GM23338 (cell line): Measurements from ENCODE around the gene FAT3. TPM values are rescaled to one million over a fixed set of nuclear protein-coding genes. Genes with fewer than 3 reads are reported as not detected.

ENCODE experiments used
- ATAC-seq: fragments of 200-7000 bp; cut with Tn5 transposase; 3 replicates; pipeline ENCODE4 v1.9.1; 2020
- DNase-seq: peaks from one replicate; pipeline ENCODE4 v3.0.0-alpha.2; 2015; ENCODE audit warnings: low spot score
- H2AFZ ChIP-seq: fragments of 200-600 bp; sonication (generic); 2 replicates; pipeline ENCODE4 v1.8.0; 2016; ENCODE audit warnings: antibody characterized with exemption, mild to moderate bottlenecking, moderate library complexity
- H3F3A ChIP-seq: fragments of 200-600 bp; sonication (generic); replicated peaks from 2 replicates; pipeline ENCODE4 v1.8.0; 2017; ENCODE audit warnings: antibody characterized with exemption, mixed run types, low read depth
- H3K27ac ChIP-seq: fragments of 200-600 bp; sonication (generic); 2 replicates; pipeline ENCODE4 v1.6.1; 2016; ENCODE audit warnings: low read depth
- H3K27me3 ChIP-seq: fragments of 200-600 bp; sonication (generic); 2 replicates; pipeline ENCODE4 v1.8.0; 2016; ENCODE audit warnings: mild to moderate bottlenecking, mixed run types, moderate library complexity; ENCODE audit not compliant: insufficient read depth
- H3K36me3 ChIP-seq: fragments of 200-600 bp; sonication (generic); 2 replicates; pipeline ENCODE4 v1.8.0; 2016; ENCODE audit warnings: mild to moderate bottlenecking; ENCODE audit not compliant: insufficient read depth
- H3K4me1 ChIP-seq: fragments of 200-600 bp; sonication (generic); 2 replicates; pipeline ENCODE4 v1.8.0; 2016; ENCODE audit warnings: mild to moderate bottlenecking, moderate library complexity; ENCODE audit not compliant: insufficient read depth
- H3K4me2 ChIP-seq: fragments of 200-600 bp; sonication (generic); 2 replicates; pipeline ENCODE4 v1.7.1; 2017; ENCODE audit warnings: mixed run types
- H3K4me3 ChIP-seq: fragments of 200-600 bp; sonication (generic); 2 replicates; pipeline ENCODE4 v1.6.1; 2016; ENCODE audit warnings: mixed run types
- H3K79me2 ChIP-seq: fragments of 200-600 bp; sonication (generic); replicated peaks from 2 replicates; pipeline ENCODE4 v1.8.0; 2017; ENCODE audit warnings: mild to moderate bottlenecking; ENCODE audit not compliant: insufficient read depth
- H3K9me2 ChIP-seq: fragments of 200-600 bp; sonication (generic); 2 replicates; pipeline ENCODE4 v1.8.0; 2017; ENCODE audit not compliant: insufficient read depth
- H4K20me1 ChIP-seq: fragments of 200-600 bp; sonication (generic); replicated peaks from 2 replicates; pipeline ENCODE4 v1.8.0; 2017; ENCODE audit warnings: mild to moderate bottlenecking; ENCODE audit not compliant: insufficient read depth
- H3K27ac Mint-ChIP-seq: 2 replicates; pipeline ENCODE4 v1.8.0; 2020; ENCODE audit warnings: inconsistent platforms, mild to moderate bottlenecking, moderate library complexity, mixed read lengths
- H3K27me3 Mint-ChIP-seq: 3 replicates; pipeline ENCODE4 v1.8.0; 2022; ENCODE audit warnings: low read depth, mild to moderate bottlenecking, moderate library complexity, mixed read lengths, inconsistent platforms; ENCODE audit not compliant: insufficient read depth, poor library complexity
- H3K36me3 Mint-ChIP-seq: 3 replicates; pipeline ENCODE4 v1.8.0; 2021; ENCODE audit warnings: low read depth, mild to moderate bottlenecking, inconsistent platforms, moderate library complexity, mixed read lengths
- H3K4me1 Mint-ChIP-seq: 3 replicates; pipeline ENCODE4 v1.8.0; 2020; ENCODE audit warnings: mild to moderate bottlenecking, inconsistent platforms, mixed read lengths
- H3K4me3 Mint-ChIP-seq: 3 replicates; pipeline ENCODE4 v1.8.0; 2021; ENCODE audit warnings: moderate library complexity, mild to moderate bottlenecking, inconsistent platforms, mixed read lengths
- H3K9me3 Mint-ChIP-seq: 3 replicates; pipeline ENCODE4 v1.8.0; 2020; ENCODE audit warnings: moderate library complexity, mild to moderate bottlenecking, inconsistent platforms, mixed read lengths
- CREB1 ChIP-seq: fragments of 250-450 bp; sonication (Bioruptor Pico); IDR thresholded peaks from 2 replicates; pipeline ENCODE4 v1.5.0; 2020; ENCODE audit warnings: low read depth, mild to moderate bottlenecking, moderate library complexity
- EZH2 ChIP-seq: fragments of 200-600 bp; sonication (generic); IDR thresholded peaks from one replicate; pipeline ENCODE4 v1.8.0; 2017; ENCODE audit warnings: antibody characterized with exemption, mild to moderate bottlenecking, low read depth; ENCODE audit not compliant: unreplicated experiment
- EZH2phosphoT487 ChIP-seq: fragments of 200-600 bp; sonication (generic); IDR thresholded peaks from one replicate; pipeline ENCODE4 v1.8.1; 2018; ENCODE audit warnings: antibody characterized with exemption; ENCODE audit not compliant: unreplicated experiment
- JUNB ChIP-seq: IDR thresholded peaks from one replicate; pipeline ENCODE4 v1.6.1; 2016; ENCODE audit warnings: antibody characterized with exemption; ENCODE audit not compliant: unreplicated experiment
- NANOG ChIP-seq: IDR thresholded peaks from 2 replicates; pipeline ENCODE4 v1.6.1; 2016; ENCODE audit warnings: antibody characterized with exemption, borderline replicate concordance
- POLR2AphosphoS5 ChIP-seq: IDR thresholded peaks from 2 replicates; pipeline ENCODE4 v1.6.1; 2016; ENCODE audit warnings: antibody characterized with exemption, low read depth
- STAT1 ChIP-seq: IDR thresholded peaks from one replicate; pipeline ENCODE4 v1.6.1; 2016; ENCODE audit warnings: antibody characterized with exemption; ENCODE audit not compliant: unreplicated experiment
- ZNF114 ChIP-seq: fragments of 250-450 bp; sonication (Bioruptor Pico); IDR thresholded peaks from 2 replicates; pipeline ENCODE4 v1.5.0; 2020; ENCODE audit warnings: mild to moderate bottlenecking, moderate library complexity
- ZNF331 ChIP-seq: fragments of 250-450 bp; sonication (Bioruptor Pico); IDR thresholded peaks from 2 replicates; pipeline ENCODE4 v1.5.0; 2020; ENCODE audit warnings: low read depth, mild to moderate bottlenecking, moderate library complexity
- polyA plus RNA-seq: library from polyadenylated mRNA; unstranded; fragments of >200 nt; fragmentation: Nextera tagmentation; extraction: Ambion mirVana; gene quantifications from 2 replicates; pipeline ENCODE4 v1.2.1, GENCODE V29; 2016
- total RNA-seq: library from RNA; depleted of rRNA; stranded (reverse); fragments of >200 nt; shearing (Covaris generic); gene quantifications from 2 replicates; pipeline ENCODE4 v1.2.3, GENCODE V29; 2014
- TF ChIP-seq, protein P1 (sequence below): fragments of 250-450 bp; sonication (Bioruptor Pico); IDR thresholded peaks from 2 replicates; pipeline ENCODE4 v1.5.0; 2020; ENCODE audit warnings: mild to moderate bottlenecking, moderate library complexity
- TF ChIP-seq, protein P2 (sequence below), 2 experiments: fragments of 200-600 bp in 1 of 2; sonication (generic) in 1 of 2; conservative IDR thresholded peaks; 2 replicates each; pipeline versions ENCODE4 v1.5.1 to v1.6.1; 2016 to 2017; ENCODE audit warnings: antibody characterized with exemption in 2 of 2, low read depth in 2 of 2, mild to moderate bottlenecking in 2 of 2, moderate library complexity in 1 of 2
- TF ChIP-seq, protein P3 (sequence below): IDR thresholded peaks from one replicate; pipeline ENCODE4 v1.6.1; 2018; ENCODE audit warnings: antibody characterized with exemption; ENCODE audit not compliant: unreplicated experiment
- TF ChIP-seq, protein P4 (sequence below): IDR thresholded peaks from 2 replicates; pipeline ENCODE4 v1.6.1; 2016; ENCODE audit warnings: antibody characterized with exemption

The FAT3 gene
- total and polyA plus RNA-seq, 2 experiments from 2014 or later: 9.0 to 78.0 TPM

DNA sequence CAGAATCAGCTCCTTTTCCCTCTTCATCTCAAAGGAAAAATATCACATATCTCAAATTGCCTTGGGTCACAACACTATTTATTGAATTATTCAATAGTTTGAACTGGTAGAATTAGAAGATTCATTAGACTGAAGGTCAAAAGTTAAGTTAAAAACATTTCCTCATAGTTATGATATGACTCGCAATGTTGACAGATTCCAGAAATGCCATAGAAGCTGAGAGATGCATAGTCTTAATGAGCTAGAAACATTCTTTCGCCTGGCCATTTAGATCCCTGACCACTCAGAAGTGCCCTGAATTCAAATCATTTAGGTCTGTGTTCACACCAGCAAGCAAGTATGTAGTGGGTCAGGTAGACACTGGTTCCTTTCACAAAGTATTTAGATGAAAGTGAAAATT lies 44.4 kb downstream of the FAT3 start:
- H3K27ac Mint-ChIP-seq: no peak overlapping the region

More for the DNA sequence above, 44.4 kb downstream of the FAT3 start:
- Histone ChIP-seq H2AFZ (no peak overlapping the region), H3K4me2 (no peak overlapping the region), H3K27ac (no peak overlapping the region; the same call in 1 of the 2 replicates), H3K36me3 (no peaks in the 10 kb centered on the region), H3K79me2 (peaks cover 95% of the 10 kb centered on the region), H3K9me2 (no peaks in the 10 kb centered on the region), H4K20me1 (peaks cover 6% of the 10 kb centered on the region; the same call in 1 of the 2 replicates), H3F3A (no peaks in the 10 kb centered on the region), H3K4me1 (peaks cover 55% of the 10 kb centered on the region), H3K4me3 (no peak overlapping the region), H3K27me3 (no peaks in the 10 kb centered on the region)
- Mint-ChIP-seq H3K4me3 (no peak overlapping the region), H3K27me3 (peaks cover 4% of the 10 kb centered on the region), H3K4me1 (peaks cover 85% of the 10 kb centered on the region), H3K36me3 (peaks cover 3% of the 10 kb centered on the region; the same call in 2 of the 3 replicates), H3K9me3 (no peaks in the 10 kb centered on the region)
- TF ChIP-seq, protein P1, sequence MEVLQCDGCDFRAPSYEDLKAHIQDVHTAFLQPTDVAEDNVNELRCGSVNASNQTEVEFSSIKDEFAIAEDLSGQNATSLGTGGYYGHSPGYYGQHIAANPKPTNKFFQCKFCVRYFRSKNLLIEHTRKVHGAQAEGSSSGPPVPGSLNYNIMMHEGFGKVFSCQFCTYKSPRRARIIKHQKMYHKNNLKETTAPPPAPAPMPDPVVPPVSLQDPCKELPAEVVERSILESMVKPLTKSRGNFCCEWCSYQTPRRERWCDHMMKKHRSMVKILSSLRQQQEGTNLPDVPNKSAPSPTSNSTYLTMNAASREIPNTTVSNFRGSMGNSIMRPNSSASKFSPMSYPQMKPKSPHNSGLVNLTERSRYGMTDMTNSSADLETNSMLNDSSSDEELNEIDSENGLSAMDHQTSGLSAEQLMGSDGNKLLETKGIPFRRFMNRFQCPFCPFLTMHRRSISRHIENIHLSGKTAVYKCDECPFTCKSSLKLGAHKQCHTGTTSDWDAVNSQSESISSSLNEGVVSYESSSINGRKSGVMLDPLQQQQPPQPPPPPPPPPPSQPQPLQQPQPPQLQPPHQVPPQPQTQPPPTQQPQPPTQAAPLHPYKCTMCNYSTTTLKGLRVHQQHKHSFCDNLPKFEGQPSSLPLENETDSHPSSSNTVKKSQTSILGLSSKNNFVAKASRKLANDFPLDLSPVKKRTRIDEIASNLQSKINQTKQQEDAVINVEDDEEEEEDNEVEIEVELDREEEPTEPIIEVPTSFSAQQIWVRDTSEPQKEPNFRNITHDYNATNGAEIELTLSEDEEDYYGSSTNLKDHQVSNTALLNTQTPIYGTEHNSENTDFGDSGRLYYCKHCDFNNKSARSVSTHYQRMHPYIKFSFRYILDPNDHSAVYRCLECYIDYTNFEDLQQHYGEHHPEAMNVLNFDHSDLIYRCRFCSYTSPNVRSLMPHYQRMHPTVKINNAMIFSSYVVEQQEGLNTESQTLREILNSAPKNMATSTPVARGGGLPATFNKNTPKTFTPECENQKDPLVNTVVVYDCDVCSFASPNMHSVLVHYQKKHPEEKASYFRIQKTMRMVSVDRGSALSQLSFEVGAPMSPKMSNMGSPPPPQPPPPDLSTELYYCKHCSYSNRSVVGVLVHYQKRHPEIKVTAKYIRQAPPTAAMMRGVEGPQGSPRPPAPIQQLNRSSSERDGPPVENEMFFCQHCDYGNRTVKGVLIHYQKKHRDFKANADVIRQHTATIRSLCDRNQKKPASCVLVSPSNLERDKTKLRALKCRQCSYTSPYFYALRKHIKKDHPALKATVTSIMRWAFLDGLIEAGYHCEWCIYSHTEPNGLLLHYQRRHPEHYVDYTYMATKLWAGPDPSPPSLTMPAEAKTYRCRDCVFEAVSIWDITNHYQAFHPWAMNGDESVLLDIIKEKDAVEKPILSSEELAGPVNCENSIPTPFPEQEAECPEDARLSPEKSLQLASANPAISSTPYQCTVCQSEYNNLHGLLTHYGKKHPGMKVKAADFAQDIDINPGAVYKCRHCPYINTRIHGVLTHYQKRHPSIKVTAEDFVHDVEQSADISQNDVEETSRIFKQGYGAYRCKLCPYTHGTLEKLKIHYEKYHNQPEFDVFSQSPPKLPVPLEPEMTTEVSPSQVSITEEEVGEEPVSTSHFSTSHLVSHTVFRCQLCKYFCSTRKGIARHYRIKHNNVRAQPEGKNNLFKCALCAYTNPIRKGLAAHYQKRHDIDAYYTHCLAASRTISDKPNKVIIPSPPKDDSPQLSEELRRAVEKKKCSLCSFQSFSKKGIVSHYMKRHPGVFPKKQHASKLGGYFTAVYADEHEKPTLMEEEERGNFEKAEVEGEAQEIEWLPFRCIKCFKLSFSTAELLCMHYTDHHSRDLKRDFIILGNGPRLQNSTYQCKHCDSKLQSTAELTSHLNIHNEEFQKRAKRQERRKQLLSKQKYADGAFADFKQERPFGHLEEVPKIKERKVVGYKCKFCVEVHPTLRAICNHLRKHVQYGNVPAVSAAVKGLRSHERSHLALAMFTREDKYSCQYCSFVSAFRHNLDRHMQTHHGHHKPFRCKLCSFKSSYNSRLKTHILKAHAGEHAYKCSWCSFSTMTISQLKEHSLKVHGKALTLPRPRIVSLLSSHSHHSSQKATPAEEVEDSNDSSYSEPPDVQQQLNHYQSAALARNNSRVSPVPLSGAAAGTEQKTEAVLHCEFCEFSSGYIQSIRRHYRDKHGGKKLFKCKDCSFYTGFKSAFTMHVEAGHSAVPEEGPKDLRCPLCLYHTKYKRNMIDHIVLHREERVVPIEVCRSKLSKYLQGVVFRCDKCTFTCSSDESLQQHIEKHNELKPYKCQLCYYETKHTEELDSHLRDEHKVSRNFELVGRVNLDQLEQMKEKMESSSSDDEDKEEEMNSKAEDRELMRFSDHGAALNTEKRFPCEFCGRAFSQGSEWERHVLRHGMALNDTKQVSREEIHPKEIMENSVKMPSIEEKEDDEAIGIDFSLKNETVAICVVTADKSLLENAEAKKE (CRISPR knock-in tag): no peak
- TF ChIP-seq EZH2 (no peak), EZH2phosphoT487 (no peak), CREB1 (CRISPR knock-in tag) (no peak), ZNF114 (no peak), NANOG (no peak), ZNF331 (CRISPR knock-in tag) (no peak), POLR2AphosphoS5 (no peak), JUNB (no peak), STAT1 (no peak)
- TF ChIP-seq, protein P2, sequence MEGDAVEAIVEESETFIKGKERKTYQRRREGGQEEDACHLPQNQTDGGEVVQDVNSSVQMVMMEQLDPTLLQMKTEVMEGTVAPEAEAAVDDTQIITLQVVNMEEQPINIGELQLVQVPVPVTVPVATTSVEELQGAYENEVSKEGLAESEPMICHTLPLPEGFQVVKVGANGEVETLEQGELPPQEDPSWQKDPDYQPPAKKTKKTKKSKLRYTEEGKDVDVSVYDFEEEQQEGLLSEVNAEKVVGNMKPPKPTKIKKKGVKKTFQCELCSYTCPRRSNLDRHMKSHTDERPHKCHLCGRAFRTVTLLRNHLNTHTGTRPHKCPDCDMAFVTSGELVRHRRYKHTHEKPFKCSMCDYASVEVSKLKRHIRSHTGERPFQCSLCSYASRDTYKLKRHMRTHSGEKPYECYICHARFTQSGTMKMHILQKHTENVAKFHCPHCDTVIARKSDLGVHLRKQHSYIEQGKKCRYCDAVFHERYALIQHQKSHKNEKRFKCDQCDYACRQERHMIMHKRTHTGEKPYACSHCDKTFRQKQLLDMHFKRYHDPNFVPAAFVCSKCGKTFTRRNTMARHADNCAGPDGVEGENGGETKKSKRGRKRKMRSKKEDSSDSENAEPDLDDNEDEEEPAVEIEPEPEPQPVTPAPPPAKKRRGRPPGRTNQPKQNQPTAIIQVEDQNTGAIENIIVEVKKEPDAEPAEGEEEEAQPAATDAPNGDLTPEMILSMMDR (conservative IDR thresholded peaks at IDR 0.05; ENCODE audit: low read depth in 2 of 2): no peak
- TF ChIP-seq, protein P3, sequence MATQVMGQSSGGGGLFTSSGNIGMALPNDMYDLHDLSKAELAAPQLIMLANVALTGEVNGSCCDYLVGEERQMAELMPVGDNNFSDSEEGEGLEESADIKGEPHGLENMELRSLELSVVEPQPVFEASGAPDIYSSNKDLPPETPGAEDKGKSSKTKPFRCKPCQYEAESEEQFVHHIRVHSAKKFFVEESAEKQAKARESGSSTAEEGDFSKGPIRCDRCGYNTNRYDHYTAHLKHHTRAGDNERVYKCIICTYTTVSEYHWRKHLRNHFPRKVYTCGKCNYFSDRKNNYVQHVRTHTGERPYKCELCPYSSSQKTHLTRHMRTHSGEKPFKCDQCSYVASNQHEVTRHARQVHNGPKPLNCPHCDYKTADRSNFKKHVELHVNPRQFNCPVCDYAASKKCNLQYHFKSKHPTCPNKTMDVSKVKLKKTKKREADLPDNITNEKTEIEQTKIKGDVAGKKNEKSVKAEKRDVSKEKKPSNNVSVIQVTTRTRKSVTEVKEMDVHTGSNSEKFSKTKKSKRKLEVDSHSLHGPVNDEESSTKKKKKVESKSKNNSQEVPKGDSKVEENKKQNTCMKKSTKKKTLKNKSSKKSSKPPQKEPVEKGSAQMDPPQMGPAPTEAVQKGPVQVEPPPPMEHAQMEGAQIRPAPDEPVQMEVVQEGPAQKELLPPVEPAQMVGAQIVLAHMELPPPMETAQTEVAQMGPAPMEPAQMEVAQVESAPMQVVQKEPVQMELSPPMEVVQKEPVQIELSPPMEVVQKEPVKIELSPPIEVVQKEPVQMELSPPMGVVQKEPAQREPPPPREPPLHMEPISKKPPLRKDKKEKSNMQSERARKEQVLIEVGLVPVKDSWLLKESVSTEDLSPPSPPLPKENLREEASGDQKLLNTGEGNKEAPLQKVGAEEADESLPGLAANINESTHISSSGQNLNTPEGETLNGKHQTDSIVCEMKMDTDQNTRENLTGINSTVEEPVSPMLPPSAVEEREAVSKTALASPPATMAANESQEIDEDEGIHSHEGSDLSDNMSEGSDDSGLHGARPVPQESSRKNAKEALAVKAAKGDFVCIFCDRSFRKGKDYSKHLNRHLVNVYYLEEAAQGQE: no peak
- TF ChIP-seq, protein P4, sequence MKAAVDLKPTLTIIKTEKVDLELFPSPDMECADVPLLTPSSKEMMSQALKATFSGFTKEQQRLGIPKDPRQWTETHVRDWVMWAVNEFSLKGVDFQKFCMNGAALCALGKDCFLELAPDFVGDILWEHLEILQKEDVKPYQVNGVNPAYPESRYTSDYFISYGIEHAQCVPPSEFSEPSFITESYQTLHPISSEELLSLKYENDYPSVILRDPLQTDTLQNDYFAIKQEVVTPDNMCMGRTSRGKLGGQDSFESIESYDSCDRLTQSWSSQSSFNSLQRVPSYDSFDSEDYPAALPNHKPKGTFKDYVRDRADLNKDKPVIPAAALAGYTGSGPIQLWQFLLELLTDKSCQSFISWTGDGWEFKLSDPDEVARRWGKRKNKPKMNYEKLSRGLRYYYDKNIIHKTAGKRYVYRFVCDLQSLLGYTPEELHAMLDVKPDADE: no peak
- ATAC-seq (peak; percentile 18; the same call in 2 of the 3 replicates), DNase-seq (peak; percentile 62)
